GM23338 (cell line): ENCODE data around the gene RPL32.

Experiments used
- CREB1 ChIP-seq: fragments of 250-450 bp; sonication (Bioruptor Pico); IDR thresholded peaks from 2 replicates; pipeline ENCODE4 v1.5.0; 2020; ENCODE audit warnings: low read depth, mild to moderate bottlenecking, moderate library complexity
- CTCF ChIP-seq, 2 experiments: fragments of 200-600 bp in 1 of 2; sonication (generic) in 1 of 2; conservative IDR thresholded peaks; 2 replicates each; pipeline versions ENCODE4 v1.5.1 to v1.6.1; 2016 to 2017; ENCODE audit warnings: antibody characterized with exemption in 2 of 2, low read depth in 2 of 2, mild to moderate bottlenecking in 2 of 2, moderate library complexity in 1 of 2
- ETS1 ChIP-seq: IDR thresholded peaks from 2 replicates; pipeline ENCODE4 v1.6.1; 2016; ENCODE audit warnings: antibody characterized with exemption
- EZH2 ChIP-seq: fragments of 200-600 bp; sonication (generic); IDR thresholded peaks from one replicate; pipeline ENCODE4 v1.8.0; 2017; ENCODE audit warnings: antibody characterized with exemption, mild to moderate bottlenecking, low read depth; ENCODE audit not compliant: unreplicated experiment
- EZH2phosphoT487 ChIP-seq: fragments of 200-600 bp; sonication (generic); IDR thresholded peaks from one replicate; pipeline ENCODE4 v1.8.1; 2018; ENCODE audit warnings: antibody characterized with exemption; ENCODE audit not compliant: unreplicated experiment
- POLR2AphosphoS5 ChIP-seq: IDR thresholded peaks from 2 replicates; pipeline ENCODE4 v1.6.1; 2016; ENCODE audit warnings: antibody characterized with exemption, low read depth
- REST ChIP-seq: IDR thresholded peaks from one replicate; pipeline ENCODE4 v1.6.1; 2018; ENCODE audit warnings: antibody characterized with exemption; ENCODE audit not compliant: unreplicated experiment
- ZNF114 ChIP-seq: fragments of 250-450 bp; sonication (Bioruptor Pico); IDR thresholded peaks from 2 replicates; pipeline ENCODE4 v1.5.0; 2020; ENCODE audit warnings: mild to moderate bottlenecking, moderate library complexity
- ZNF331 ChIP-seq: fragments of 250-450 bp; sonication (Bioruptor Pico); IDR thresholded peaks from 2 replicates; pipeline ENCODE4 v1.5.0; 2020; ENCODE audit warnings: low read depth, mild to moderate bottlenecking, moderate library complexity

DNA sequence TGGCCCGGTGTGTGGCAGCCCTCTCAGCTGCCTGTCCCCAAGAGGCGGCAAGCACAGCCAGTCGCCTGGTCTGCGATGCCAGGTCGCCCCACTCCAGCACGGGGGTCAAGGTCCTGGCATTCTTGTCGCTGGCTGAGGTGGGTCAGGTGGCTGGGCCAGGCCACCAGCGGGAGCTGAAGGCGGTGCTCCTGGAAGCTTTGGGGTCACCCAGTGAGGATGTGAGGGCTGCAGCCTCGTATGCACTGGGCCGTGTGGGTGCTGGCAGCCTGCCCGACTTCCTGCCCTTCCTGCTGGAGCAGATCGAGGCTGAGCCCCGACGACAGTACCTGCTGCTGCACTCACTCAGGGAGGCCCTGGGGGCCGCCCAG lies 24.0 kb downstream of the RPL32 start:
- TF ChIP-seq CTCF (conservative IDR thresholded peaks at IDR 0.05; ENCODE audit: low read depth in 2 of 2) (no peak), POLR2AphosphoS5 (no peak), EZH2 (no peak), REST (no peak), EZH2phosphoT487 (no peak), CREB1 (CRISPR knock-in tag) (no peak), ZNF331 (no peak), ETS1 (no peak), ZNF114 (no peak)
